ENCODE results near the gene TUBB4B.

The TUBB4B gene

GRCh38 chr9:137213160-137214060, 27.7 kb upstream of the TUBB4B start:
- DNase-seq: no peak

DNA sequence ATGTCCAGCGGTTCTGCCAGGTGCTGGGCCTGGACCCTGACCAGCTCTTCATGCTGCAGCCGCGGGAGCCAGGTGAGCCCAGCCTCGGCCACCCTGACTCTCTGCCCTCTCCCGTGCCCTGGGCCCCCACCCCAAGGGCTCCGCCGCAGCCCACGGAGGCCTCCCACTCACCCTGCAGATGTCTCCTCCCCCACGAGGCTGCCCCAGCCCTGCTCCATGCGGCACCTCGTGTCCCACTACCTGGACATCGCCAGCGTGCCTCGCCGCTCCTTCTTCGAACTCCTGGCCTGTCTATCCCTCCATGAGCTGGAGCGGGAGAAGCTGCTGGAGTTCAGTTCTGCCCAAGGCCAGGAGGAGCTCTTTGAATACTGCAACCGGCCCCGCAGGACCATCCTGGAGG, 26.5 kb upstream of the TUBB4B start:
- no peak for DNase-seq

- DNase-seq: no peak
Observed at GRCh38 chr9:137215196-137215986, 25.7 kb upstream of the TUBB4B start.

DNA sequence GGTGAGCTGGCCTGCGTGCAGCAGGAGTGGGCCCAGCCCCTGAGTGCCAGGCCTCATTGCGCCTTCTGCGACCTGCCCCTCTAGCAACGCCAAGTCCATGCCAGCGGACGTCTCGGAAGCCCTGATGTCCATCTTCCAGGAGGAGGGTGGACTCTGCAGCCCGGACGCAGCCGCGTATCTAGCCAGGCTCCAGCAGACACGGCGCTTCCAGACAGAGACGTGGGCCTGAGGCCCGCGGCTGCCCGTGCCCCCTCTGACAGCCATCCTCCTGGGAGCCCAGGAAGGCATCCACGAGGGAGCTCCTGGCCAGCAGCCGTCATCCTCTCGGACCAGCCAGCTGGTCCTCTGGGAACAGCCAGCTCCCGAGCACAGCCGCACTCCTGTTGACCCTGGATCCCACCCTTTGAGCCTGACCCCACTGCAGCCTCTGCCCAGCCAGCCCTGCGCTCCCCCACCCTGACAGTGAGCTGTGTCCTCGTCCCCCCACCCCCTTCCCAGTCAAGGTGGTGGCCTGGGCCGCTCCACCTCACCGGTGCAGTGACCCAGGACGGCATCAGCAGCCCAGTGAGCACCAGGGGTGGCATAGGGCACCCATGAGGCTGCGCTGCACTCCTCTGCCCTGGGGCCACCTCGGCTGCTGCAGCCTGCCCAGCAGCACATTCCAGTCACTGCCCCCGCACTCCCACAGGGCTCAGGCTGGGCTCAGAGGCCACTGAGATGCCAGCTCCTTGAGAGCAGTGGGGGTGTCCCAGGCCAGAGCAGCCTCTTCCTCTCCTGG, 24.7 kb upstream of the TUBB4B start:
- no peak for DNase-seq

GRCh38 chr9:137217276-137218211, 23.5 kb upstream of the TUBB4B start:
- DNase-seq: no peak

DNA sequence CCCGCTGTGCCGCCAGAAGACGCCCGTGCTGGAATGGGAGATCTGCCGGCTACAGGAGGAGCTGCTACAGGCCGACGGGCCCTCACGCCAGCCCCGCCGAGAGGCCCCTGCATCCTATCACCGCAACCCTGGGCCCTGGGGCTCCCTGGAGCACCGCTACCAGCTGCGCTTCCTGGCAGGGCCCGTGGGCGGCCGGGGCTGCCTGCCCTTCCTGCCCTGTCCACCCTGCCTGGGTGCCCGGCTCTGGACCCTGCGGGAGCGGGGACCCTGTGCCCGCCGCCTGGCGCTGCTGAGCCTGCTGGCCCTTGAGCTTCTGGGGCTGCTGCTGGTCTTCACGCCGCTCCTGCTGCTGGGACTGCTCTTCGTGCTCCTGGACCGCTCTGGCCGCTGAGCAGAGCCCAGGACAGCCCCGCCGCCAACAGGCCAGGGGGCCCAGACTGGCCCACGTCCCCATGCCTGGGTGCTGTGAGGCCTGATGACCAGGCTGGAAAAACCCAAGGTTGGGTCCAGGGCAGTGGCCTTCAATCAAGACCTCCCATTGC, 22.8 kb upstream of the TUBB4B start:
- no peak for DNase-seq

DNA sequence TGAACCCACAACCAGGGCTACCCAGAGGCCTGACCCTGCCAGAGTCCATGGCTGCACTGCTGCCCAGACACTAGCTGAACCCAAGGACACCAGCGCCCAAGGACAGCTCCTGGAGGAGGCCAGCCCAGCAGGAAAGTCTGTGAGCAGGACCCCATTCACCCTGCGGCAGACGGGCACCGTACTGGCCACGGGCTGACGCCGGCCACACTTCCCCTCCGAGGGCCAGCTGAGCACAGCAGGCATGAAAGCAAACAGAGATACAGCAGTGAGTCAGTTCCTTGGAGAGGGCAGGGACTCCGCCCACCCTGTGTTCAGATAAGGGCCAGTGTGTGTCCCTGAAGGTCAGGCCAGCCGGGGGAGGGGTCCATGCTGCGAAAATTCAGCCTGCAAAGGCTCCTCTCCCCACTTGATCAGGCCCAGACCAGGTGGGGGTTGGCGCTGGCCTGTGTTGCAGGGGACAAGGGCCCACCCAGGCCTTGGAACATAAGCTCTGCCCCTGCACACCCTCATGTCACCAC, 22.3 kb upstream of the TUBB4B start:
- DNase-seq: no peak

DNA sequence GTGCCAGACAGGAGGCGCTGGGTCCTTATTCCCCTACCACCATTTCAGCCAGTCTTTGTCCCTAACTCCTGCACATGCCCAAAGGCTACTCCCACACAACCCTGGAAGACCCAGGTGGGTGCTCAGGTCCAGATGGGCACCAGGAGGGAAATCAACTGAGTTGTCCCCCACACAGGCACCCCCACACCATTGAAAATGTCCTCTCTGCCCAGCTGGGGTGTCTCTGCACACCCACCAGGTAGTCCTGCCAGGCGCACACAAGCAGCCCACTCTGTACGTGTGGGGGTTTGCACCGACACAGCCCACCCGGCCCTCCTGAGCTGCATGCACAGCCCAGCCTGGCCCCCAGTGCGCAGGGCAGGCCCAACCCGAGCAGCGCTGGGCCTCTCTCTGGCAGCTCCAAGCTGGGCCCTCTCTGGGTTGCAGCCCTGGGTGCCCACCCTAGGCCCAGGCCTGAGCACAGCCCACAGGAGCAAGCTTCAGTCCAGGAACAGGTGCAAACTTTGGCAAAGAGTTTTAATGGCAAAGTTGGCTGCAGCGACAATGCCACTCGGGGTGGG, 21.2 kb upstream of the TUBB4B start:
- no peak for DNase-seq

GRCh38 chr9:137220317-137221094, 20.6 kb upstream of the TUBB4B start:
- DNase-seq: no peak

DNA sequence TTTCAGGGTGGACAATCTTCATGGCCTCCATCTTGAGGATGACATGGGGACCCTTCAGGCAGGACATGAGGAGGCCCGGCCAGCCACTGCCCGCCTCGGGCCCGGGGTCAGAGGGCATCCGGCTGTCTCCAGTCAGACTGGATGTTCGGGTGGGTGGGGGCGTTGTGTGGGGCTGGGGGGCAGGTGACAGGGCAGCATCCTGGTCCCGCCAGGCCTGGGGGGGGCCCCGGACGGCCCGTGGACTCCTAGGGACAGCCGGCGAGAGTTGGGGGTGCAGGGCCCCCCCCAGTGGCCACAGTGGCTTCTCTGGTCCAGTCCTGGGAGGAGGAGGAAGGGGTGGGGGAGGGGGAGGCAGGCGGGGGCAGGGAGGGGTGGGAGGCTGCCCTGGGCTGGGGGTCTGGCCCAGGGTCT, 20.0 kb upstream of the TUBB4B start:
- no peak for DNase-seq

- peak; percentile 20 for DNase-seq
Observed at GRCh38 chr9:137221506-137222111, 19.5 kb upstream of the TUBB4B start.

DNA sequence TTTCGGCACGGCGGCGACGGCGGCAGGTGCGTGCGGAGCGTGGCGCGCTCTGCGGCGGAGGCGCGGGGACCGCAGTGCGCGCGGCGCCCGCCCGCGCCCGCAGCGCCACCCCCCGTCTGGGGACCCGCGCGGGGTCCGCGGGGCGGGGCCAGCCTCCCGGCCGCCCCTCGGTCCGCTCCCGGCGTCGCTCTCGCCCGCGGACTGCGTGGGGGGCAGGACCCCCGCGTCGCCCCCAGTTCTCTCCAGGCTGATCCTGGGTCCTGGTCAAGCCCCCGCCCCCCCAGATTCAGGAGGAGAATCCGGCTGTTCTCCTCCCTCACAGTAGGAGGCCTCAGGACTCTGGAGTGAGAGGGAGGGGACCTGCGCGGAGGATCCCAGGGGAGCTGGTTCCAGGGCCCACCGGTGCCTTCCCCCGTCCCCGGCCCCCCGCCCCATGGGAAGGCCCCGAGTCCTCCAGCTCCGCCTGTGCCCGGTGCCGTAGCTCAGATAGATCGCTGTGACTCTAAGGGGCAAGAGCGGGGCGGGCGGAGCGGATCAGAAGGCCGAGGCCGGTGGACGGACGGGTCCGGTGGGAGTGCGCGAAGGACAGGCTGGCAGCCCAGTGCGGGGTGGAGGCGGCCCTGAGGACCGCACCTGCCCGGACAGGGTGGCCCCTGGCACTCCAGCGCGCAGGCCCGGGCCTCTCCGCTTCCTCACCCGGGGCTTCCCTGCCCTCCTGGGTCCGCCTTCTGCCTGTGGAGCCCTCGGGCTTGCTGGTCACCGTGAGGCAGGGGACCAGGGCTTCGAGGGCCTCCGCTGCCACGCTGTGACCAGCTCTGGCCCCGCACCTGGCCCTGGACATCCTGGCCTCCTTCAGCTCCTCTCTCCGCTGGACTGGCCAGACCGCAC, 18.7 kb upstream of the TUBB4B start, which contains the start of gene RNF208:
TSS of gene RNF208 (minus strand) at position 51 of the 888 bp plus-strand sequence. CDS start 1,028 bp downstream, outside the sequence.
- DNase-seq: peak; percentile 15

- DNase-seq: peak; percentile 100
Observed at GRCh38 chr9:137223078-137223970, 17.8 kb upstream of the TUBB4B start.

DNA sequence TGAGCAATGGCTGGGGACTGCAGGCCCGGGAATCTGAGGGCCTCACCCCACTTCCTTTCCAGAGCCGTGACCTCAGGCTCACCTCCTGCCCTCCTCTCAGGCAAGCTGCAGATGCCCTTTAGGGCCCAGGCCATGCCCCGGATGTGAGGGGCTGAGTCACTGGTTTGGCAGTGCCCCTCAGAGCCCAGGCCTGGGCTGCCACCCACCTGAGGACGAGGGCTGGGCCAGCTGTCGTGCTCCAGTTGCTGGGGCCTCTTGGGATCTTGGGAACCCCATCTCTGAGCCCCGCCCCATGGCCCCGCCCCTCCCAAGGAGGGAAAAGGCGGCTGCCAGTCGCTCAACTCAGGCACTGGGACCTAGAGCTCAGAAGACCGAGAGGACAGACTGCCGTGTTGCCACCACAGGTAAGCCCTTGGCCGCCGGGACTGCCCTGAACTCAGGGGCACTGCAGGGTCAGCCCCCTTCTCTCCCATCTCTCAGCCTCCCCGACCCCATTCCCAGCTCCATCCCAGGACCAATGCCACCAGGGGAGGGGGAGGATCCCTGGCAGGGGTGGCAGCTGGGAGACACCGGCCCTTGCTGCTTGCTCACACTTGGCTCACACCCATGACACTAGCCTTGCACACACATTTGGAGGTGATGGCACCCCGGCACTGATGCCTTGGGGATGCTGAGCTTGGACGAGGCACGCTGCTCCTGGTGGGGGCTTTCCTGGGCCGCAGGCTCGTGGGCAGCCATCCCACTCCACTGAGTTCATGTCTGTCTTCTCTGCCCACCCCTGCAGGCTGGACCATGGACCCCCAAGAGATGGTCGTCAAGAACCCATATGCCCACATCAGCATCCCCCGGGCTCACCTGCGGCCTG, 16.0 kb upstream of the TUBB4B start, which contains the start of gene CYSRT1:
TSS of gene CYSRT1 (plus strand) at position 345 of the 865 bp plus-strand sequence. CDS start at position 793, 448 bp downstream.
- DNase-seq: peak; percentile 41

DNA sequence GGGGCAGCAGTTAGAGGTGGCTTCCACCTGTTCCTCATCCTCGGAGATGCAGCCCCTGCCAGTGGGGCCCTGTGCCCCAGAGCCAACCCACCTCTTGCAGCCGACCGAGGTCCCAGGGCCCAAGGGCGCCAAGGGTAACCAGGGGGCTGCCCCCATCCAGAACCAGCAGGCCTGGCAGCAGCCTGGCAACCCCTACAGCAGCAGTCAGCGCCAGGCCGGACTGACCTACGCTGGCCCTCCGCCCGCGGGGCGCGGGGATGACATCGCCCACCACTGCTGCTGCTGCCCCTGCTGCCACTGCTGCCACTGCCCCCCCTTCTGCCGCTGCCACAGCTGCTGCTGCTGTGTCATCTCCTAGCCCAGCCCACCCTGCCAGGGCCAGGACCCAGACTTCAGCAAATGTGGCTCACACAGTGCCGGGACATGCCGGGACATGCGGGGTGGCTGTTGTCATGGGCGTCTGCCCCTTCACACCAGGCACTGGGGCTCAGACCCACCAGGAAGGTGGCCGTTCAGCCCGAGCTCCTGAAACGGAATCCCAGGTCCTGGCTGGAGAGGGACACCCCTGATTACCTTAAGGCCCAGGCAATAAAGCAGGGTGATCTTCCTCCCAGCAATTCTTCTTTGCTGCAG, 15.3 kb upstream of the TUBB4B start:
- DNase-seq: no peak

Data from activated CD4-positive, alpha-beta T cell treated with anti-CD3 and anti-CD28 coated beads, Interleukin-2, Interleukin-6, amounts not matched to agents 100 ng/mL and 50 ng/mL, durations not matched to agents 16 hours and 8 hours (primary cell).